GM15510 (cell line): ENCODE measurements around the gene ARRB2.

Experiments used
- POLR2A ChIP-seq: IDR thresholded peaks from 3 replicates; pipeline ENCODE4 v1.6.1; 2011; ENCODE audit warnings: borderline replicate concordance; ENCODE audit not compliant: insufficient read length; ENCODE audit errors: extremely low read depth

Gene ARRB2

DNA sequence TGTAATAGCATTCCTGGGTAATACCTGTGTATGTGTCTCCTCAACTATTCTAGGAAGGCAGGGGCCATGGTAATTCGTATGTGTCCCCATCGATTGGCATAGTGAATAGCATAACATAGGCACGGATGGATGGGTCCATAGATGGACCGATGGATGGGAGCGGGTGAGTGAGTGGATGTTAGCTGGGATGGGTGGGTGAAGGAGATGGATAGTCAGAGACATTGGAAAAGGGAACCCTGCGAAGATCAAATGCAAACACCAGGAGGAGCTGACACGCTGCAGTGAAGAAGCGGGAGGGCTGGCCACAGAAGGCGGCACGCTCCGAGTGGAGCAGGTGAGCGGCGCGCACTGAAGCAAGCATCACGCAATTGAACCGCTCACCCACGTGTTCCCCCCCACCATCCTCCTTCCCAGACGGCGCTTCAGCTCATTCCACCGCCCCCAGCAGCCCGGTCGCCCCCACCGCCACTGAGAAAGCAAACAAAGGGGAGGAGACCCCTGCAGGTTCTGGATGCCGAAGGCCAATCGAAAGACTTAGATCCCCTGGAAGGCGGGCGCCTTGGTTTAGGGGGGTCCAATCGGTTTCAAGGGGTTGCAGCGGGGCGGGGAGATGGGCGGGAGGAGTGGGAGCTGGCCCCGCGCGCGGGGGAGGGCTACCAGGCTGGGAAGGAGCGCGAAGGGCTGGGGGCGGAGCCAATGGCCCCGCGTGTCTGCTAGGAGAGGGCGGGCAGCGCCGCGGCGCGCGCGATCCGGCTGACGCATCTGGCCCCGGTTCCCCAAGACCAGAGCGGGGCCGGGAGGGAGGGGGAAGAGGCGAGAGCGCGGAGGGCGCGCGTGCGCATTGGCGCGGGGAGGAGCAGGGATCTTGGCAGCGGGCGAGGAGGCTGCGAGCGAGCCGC is at the start of gene ARRB2:
TSS of gene ARRB2 (plus strand) at position 839 of the 899 bp plus-strand sequence. CDS start 90 bp downstream, outside the sequence.
- peak; percentile 55 for TF ChIP-seq POLR2A

DNA sequence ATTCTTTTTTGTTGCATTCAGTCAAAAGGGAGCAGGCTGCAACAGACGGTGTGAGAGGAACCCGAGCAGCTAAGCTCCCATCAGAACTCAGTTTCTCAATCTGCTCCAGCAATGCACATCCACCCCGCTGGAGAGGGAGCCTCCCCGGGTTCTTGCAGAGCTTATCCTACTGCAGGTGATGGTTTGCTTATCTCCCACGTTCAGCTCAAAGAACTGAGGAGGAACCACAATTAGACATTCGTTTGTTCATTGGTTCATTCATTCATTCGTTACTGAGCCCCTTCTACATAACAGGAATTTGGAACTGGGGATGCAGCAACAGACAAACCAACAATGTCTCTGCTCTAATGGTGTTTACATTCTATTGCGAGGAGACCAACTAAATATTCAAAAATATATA is 46.7 kb upstream of the ARRB2 start:
- no peak for TF ChIP-seq POLR2A

DNA sequence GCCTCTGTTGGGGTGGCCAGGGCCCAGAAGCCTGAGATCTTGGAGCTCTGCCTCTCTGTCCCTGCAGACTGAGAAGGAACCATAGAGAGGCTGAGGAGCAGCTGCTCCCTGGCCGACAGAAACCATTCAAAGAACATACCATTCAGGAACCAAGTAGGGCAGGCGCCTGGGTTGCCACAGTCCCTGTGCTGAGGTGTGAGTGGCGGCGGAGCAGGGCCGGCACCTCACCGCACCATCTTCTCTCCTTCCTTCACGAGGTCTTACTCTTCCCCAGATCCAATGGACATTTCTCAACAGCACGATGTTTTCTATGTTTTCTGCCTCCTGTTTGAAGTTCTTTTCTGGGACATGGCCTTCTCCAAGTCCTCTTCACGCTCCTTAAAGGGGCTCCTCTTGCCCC is 46.2 kb upstream of the ARRB2 start:
- no peak for TF ChIP-seq POLR2A

DNA sequence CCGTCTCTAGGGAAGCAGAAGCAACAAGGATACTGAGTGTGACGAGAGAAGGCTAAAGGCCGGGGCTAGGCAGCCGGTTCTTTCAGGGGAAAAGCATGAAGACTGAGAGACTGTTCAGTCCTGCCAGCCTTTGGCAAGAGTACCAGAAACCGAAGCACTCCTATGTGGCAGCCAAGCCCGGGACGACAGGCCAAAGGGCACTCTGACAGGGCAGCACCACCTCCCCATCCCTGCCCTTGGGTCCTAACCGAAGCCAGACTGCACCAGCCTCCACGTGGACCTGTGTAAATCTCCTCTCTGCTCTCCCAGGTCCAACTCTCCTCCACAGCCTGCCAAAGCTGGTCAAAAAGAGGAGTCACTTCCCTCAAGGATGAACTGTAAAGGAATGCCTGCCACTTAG is 45.4 kb upstream of the ARRB2 start:
- no peak for TF ChIP-seq POLR2A

DNA sequence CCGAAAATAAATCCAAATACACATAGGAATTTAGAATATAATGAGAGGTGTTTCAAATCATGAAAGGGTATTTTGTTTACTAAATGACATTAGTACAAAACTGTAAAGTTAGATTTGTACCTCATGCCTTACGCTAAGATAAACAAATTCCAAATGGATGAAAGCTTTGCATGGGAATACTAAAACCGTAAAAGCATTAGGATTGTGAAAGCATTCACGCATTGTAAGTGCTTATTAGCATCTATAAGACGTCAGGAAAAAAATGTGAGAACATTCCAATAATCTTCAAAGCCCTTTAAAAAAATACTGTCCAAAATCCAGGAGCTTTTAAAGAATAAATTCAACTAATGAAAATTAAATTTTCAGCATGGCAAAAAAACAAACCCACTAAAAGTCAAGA is 44.1 kb upstream of the ARRB2 start:
- TF ChIP-seq POLR2A = no peak

DNA sequence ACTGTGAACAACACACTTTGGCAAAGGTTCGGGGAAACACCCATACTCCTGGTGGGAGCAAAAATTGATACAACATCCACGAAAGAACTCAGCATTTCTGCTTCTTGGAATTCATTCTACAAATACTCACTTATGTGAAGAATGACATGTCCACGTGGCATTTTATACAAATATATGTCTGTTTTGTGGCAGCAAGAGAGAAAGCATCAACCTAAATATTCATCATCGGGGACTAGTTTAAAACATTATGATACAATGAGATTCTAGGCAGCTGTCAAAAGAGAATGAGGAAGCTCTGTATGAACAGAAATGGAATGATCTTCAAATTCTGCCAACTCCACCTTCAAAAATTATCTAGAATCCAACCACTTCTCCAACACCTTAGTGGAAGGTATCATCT is 43.3 kb upstream of the ARRB2 start:
- no peak for TF ChIP-seq POLR2A

DNA sequence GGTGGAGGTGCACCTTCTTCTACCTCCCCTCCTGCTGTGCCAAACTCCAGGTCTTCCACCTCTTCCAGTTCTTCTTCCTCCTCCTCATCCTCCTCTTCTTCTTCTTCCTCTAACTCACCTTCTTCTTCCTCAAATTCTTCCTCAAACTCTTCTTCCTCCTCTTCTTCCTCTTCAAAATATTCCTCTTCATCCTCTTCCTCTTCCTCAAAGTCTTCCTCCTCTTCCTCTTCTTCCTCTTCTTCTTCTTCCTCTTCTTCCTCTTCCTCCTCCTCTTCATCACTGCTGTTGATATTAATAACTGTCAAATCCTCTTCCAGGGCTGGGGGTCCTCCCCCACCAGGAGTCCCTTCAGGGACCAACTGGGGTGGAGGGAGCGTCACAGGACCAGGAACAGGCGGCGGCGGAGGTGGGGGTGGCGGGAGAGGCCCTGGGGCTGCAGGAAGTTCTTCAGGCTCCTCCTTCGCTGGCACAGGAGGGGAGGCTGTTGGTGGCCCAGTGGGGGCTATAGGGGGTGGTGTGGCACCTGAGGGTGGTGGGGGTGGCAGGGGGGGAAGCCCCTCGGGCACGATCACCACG is 38.3 kb upstream of the ARRB2 start:
- TF ChIP-seq POLR2A = no peak

DNA sequence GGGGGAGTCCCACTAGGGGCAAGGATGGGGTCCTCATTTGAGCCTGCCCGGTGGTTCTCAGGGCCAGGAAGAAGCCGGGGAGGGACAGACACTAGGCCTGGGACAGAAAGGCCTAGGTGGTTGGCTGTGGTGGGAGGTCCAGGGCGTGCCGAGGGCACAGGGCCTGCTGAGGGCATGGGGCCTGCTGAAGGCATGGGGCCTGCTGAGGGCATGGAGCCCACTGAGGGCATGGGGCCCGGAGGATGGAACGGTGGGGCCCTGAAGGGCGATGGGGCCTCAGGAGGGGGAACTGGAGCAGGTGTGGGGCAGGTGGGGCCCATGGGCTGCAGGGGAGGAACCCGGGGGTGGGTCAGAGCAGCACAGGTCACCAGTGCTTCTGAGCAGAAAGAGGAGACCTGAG is 37.7 kb upstream of the ARRB2 start:
- TF ChIP-seq POLR2A = no peak

DNA sequence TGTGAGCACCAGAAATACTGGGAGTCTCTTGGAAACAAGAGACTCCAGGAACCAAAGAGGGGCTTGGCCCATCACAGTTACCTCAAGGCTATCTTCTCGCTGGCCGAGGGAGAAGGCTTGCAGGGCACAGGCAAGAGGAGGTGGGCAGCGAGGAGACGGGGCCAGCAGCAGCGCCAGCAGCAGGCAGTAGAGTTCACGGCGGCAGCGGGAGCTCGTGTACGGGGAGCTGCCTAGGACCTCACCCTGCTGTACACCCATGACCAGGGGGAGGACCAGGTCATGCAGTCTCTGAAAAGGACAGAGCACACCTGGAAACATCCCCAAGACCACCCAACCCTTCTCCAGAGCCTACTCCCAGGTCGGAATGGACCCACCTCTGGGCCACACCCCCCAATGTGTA is 37.3 kb upstream of the ARRB2 start:
- TF ChIP-seq POLR2A = no peak

DNA sequence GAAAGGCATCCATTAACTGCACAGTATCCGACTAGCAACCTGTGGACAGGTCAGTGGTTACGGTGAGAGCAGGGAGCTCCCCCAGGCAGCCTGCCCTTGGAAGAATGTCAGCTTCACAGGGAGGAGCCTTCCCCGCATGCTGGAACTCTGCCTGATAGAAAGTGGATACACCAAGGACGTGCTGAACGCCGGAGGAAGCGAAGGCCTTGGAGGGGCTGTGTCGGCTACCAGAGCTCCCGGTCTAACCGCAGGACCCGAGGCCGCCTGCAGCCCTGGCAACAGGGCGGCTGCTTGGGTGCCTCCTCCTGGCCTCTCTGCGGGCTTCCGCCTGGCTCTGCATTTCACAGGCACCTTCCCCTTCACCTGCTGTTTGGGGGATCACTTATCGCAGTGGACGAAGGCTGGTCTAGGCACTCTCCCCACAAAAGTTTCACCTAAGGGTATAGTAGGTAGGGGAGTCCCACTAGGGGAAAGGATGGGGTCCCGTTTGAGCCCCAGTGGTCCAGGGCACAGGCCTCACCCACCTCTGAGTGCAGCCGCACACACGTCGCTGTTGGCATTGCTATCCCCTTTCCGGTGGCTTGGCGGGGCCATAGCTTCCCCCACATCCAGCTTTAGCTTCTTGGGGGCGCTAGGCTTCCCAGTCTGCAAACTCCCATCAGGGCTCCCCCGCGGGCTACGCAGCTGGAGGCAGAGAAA is 36.3 kb upstream of the ARRB2 start:
- no peak for TF ChIP-seq POLR2A

DNA sequence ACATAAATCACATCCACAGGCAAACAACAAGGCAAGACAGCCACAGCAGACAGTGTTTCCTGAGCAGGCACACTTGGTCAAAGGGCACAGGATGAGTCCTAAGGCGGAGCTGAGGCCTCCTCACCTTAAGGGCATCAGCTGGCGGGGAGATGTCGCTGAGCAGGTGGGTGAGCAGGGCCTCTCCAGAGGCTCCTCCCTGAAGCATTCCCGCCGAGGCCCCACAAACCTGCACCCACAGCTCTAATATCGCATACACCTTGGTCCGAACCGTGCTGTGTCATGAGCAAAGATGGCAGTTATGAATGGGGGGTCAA is 35.8 kb upstream of the ARRB2 start:
- no peak for TF ChIP-seq POLR2A

DNA sequence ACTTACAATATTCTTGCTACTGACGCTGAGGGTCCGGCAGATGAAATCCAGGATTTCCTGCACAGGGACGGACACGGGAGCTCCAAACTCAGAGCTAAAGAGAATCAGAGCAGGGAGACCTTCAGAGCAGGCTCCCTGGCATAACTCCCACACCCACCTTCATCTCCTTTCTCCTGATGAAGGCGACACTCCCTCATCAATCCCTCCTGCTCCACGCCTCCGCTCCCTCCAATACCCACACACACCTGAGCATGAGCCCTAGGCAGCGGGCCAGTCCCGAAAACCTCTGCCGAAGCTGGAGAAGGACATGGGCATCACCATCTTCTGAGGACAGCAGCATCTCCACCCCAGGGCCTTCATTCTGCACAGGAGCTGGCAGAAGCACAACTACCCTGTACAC is 34.6 kb upstream of the ARRB2 start:
- no peak for TF ChIP-seq POLR2A

DNA sequence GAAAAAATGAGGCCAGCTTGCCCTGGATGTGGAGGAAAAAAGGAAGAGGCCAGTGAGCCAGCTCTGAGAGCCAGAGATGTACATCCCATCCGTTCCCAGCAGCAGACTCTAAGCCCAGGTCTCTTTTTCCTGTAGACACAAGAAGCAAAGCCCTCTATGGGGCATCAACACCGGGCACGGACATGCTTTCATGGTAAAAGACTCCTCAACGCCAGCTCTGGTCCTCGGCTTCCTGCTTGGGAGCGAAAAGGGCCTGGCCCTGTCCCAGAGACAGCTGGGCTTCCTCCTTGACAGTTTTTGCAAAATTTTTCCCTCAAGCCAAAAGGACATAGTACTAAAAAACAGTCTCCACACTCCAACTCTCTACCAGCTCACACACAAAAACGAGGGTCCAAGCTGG is 33.6 kb upstream of the ARRB2 start:
- TF ChIP-seq POLR2A = no peak

DNA sequence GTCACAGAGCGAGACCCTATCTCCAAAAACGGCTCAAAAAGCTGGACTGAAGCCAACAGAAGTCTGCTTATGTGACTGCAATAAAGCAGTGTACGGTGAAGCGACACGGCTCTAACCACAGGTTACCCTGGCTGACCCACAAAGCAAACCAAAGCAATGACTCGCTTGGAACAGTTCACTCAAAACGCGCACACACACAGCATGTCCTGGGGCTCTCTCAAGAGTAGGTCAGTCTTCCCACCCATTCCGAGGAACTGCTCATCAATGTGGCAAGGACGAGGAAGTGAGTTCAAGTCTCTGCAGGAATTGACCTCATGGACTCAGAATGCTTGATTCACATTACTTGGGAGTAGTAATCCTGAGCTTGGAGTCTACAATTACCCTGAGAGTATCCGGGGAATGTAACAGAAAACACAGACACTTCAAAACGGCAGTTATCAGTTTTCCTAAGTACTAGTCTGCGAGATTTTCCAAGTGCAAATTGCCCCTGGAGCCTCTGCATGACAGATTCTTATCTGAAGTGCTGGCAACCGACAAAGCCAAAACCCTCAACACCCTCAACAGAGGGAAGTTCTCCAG is 31.9 kb upstream of the ARRB2 start:
- TF ChIP-seq POLR2A = no peak

DNA sequence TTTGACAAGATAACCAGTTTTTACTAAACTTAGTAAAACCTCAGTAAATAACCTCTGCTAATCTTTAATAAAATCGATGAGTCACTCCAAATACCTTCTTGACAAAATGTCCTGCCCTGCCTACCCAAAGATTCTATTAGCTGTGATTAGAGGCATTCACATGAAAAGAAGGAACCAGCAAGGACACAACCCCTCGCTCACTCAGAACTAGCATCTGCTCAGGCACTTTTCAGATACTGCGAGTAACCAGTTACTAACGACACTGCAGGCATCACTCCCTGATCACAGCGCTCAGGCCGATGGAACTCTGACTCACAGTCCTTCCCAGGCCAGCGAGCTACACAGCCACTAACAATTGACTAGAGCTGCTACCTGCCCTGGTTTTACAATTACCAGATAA is 30.8 kb upstream of the ARRB2 start:
- TF ChIP-seq POLR2A = no peak
